Stomach (tissue), 4 donors: Measurements from ENCODE around the gene ENPP1.

ENCODE experiments used
- EP300 ChIP-seq: sonication (generic); formaldehyde crosslinking; IDR thresholded peaks from one replicate; pipeline ENCODE4 v1.6.1; 2017; ENCODE audit warnings: antibody characterized with exemption
- POLR2A ChIP-seq, 4 donors: fragments of 450-650 bp; IDR thresholded peaks; one replicate each; pipeline ENCODE4 v1.6.1; 2016; ENCODE audit warnings: antibody characterized with exemption in 4 of 4, control low read depth in 2 of 4, mild to moderate bottlenecking in 1 of 4, moderate library complexity in 1 of 4
- POLR2AphosphoS5 ChIP-seq, 3 donors: sonication (generic); formaldehyde crosslinking; IDR thresholded peaks; one replicate each; pipeline ENCODE4 v1.6.1; 2016; ENCODE audit warnings: antibody characterized with exemption in 3 of 3
- TF ChIP-seq, protein P1 (sequence below), 7 experiments: fragments of 450-650 bp in 4 of 7; fragments of 200-600 bp in 3 of 7; sonication (generic) in 3 of 7; IDR thresholded peaks; one replicate each; pipeline ENCODE4 v1.5.1; 2016 to 2019; ENCODE audit warnings: antibody characterized with exemption in 7 of 7, control low read depth in 2 of 7, mild to moderate bottlenecking in 1 of 7

DNA sequence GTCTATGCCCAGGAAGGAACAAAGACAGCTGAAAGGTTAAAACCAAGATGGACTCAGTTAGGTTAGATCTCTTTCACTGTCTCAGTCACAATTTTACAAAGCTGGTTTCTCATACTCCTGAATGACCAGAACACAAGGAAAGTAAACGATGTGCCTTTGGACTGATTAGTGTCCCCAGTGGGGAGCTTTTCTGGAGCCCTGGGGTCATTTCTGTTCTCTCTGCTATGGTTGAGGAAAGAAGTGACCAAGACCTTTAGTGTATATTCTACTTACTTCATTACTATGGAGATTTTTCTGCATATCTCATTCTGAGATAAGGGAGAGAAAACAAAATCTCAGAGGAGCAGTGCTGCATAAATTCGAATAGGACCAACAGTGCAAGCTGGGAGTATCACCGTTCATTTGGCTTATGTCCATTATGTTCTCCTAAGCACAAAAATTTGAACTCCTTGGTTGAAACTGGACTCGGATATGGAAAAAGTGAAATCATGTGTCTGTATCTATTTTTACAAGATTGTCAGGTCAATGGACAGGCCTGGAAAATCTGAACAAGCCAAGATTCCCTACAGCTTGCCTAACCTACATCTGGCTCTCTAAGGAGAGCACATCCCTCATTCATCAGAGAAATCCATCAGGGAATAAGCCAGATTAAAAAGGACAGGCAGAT, 34.4 kb upstream of the ENPP1 start:
- TF ChIP-seq EP300 (no peak), POLR2A (IDR thresholded peaks at IDR 0.05) (no peak), POLR2AphosphoS5 (IDR thresholded peaks at IDR 0.05) (no peak)
- TF ChIP-seq, protein P1, sequence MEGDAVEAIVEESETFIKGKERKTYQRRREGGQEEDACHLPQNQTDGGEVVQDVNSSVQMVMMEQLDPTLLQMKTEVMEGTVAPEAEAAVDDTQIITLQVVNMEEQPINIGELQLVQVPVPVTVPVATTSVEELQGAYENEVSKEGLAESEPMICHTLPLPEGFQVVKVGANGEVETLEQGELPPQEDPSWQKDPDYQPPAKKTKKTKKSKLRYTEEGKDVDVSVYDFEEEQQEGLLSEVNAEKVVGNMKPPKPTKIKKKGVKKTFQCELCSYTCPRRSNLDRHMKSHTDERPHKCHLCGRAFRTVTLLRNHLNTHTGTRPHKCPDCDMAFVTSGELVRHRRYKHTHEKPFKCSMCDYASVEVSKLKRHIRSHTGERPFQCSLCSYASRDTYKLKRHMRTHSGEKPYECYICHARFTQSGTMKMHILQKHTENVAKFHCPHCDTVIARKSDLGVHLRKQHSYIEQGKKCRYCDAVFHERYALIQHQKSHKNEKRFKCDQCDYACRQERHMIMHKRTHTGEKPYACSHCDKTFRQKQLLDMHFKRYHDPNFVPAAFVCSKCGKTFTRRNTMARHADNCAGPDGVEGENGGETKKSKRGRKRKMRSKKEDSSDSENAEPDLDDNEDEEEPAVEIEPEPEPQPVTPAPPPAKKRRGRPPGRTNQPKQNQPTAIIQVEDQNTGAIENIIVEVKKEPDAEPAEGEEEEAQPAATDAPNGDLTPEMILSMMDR (IDR thresholded peaks at IDR 0.05), result no peak
